ENCODE data around the gene DDIT3. TPM values are rescaled to one million over a fixed set of nuclear protein-coding genes. Genes with fewer than 3 reads are reported as not detected.

DDIT3 gene
- total RNA-seq, 1 experiment from 2014 or later: 3.4 TPM

Small RNA genes within 50 kb of the gene (microRNA-seq; reads per million reads assigned to microRNA genes)
- gene MIR616 (ENCODE audit: borderline number of aligned reads): not detected
- 1.4 reads per million for gene MIR6758 (ENCODE audit: borderline number of aligned reads)

Other genes with a start within 250 kb of the DDIT3 start
- gene R3HDM2, start 89.5 kb downstream of the DDIT3 start, total RNA-seq (2021): 34.7 to 39.8 TPM (median 37.5 TPM) in 3 replicates
- gene INHBC, start 85.7 kb downstream of the DDIT3 start, total RNA-seq (2021): 0.09 to 0.20 TPM (median 0.16 TPM) in 3 replicates
- gene INHBE, start 65.2 kb downstream of the DDIT3 start, total RNA-seq (2021): 3.2 to 5.0 TPM (median 3.3 TPM) in 3 replicates
- 16.2 to 19.1 TPM (median 16.7 TPM) in 3 replicates for gene GLI1, start 60.7 kb downstream of the DDIT3 start, total RNA-seq (2021)
- gene ARHGAP9, start 40.6 kb downstream of the DDIT3 start, total RNA-seq (2021): 3.6 to 3.9 TPM (median 3.8 TPM) in 3 replicates
- gene MARS1, start 32.4 kb downstream of the DDIT3 start, total RNA-seq (2021): 283 to 367 TPM (median 314 TPM) in 3 replicates
- 46.3 to 59.4 TPM (median 56.2 TPM) in 3 replicates for gene MBD6, start 2.3 kb upstream of the DDIT3 start, total RNA-seq (2021)
- gene DCTN2, start 26.7 kb upstream of the DDIT3 start, total RNA-seq (2021): 93.5 to 94.4 TPM (median 94.4 TPM) in 3 replicates
- 15.9 to 17.9 TPM (median 16.1 TPM) in 3 replicates for gene KIF5A, start 29.5 kb upstream of the DDIT3 start, total RNA-seq (2021)
- gene PIP4K2C, start 70.7 kb upstream of the DDIT3 start, total RNA-seq (2021): 25.4 to 26.9 TPM (median 25.8 TPM) in 3 replicates
- gene DTX3, start 84.3 kb upstream of the DDIT3 start, total RNA-seq (2021): 52.4 to 57.0 TPM (median 55.7 TPM) in 3 replicates
- 11.9 to 19.0 TPM (median 17.2 TPM) in 3 replicates for gene ARHGEF25, start 90.9 kb upstream of the DDIT3 start, total RNA-seq (2021)
- gene B4GALNT1, start 112.7 kb upstream of the DDIT3 start, total RNA-seq (2021): 0.46 to 1.2 TPM (median 1.2 TPM) in 3 replicates
- 77.5 to 93.9 TPM (median 93.1 TPM) in 3 replicates for gene OS9, start 173.6 kb upstream of the DDIT3 start, total RNA-seq (2021)
- gene AGAP2, start 218.2 kb upstream of the DDIT3 start, total RNA-seq (2021): 2.0 to 2.7 TPM (median 2.3 TPM) in 3 replicates
- 9.9 to 18.6 TPM (median 18.4 TPM) in 3 replicates for gene TSPAN31, start 224.5 kb upstream of the DDIT3 start, total RNA-seq (2021)
- 125 to 152 TPM (median 145 TPM) in 3 replicates for gene CDK4, start 231.8 kb upstream of the DDIT3 start, total RNA-seq (2021)
- gene MARCHF9, start 234.6 kb upstream of the DDIT3 start, total RNA-seq (2021): 6.2 to 9.6 TPM (median 9.2 TPM) in 3 replicates
- 2.1 to 3.2 TPM (median 2.8 TPM) in 3 replicates for gene CYP27B1, start 246.6 kb upstream of the DDIT3 start, total RNA-seq (2021)

All from WTC11 (cell line).